Measurements from ENCODE around the gene PDE3A. TPM values are rescaled to one million over a fixed set of nuclear protein-coding genes. Genes with fewer than 3 reads are reported as not detected.
"Not testable (repeated sequence)": the region's sequence is repeated elsewhere in the genome, so short reads cannot be mapped to it uniquely, and the experiment has no call there.

The PDE3A gene
- total and polyA plus RNA-seq, 2 donors: 1.1 to 2.2 TPM

GRCh38 chr12:20384836-20385235 is 16.5 kb downstream of the PDE3A start:
- 95% methylated on average over 6 of the region's 6 CpGs for WGBS
- not testable (repeated sequence) for H3K27me3 ChIP-seq (ENCODE audit: control insufficient read depth in 2 of 2, insufficient read depth in 1 of 2, low read length in 1 of 2); H3K9me3 ChIP-seq (ENCODE audit: control insufficient read depth in 2 of 2, insufficient read depth in 1 of 2, low read length in 1 of 2); H3K4me3 ChIP-seq (ENCODE audit: low read length in 2 of 2); DNase-seq (ENCODE audit: low read depth in 6 of 9, low spot score in 9 of 9); H3K36me3 ChIP-seq (ENCODE audit: control insufficient read depth in 2 of 2, insufficient read depth in 2 of 2, low read length in 1 of 2); H3K4me1 ChIP-seq (ENCODE audit: control insufficient read depth in 2 of 2, insufficient read depth in 2 of 2, low read length in 2 of 2); H3K27ac ChIP-seq (ENCODE audit: low read depth in 1 of 2, low read length in 1 of 2)

GRCh38 chr12:20390846-20391245 is 22.5 kb downstream of the PDE3A start:
- no peaks in the 10 kb centered on the region for H3K4me1 ChIP-seq (ENCODE audit: control insufficient read depth in 2 of 2, insufficient read depth in 2 of 2, low read length in 2 of 2)
- H3K36me3 ChIP-seq (ENCODE audit: control insufficient read depth in 2 of 2, insufficient read depth in 2 of 2, low read length in 1 of 2): no peaks in the 10 kb centered on the region
- 88% methylated on average over 4 of the region's 4 CpGs for WGBS
- H3K27ac ChIP-seq (ENCODE audit: low read depth in 1 of 2, low read length in 1 of 2): no peak overlapping the region
- no peak overlapping the region for H3K4me3 ChIP-seq (ENCODE audit: low read length in 2 of 2)
- no peaks in the 10 kb centered on the region for H3K9me3 ChIP-seq (ENCODE audit: control insufficient read depth in 2 of 2, insufficient read depth in 1 of 2, low read length in 1 of 2)
- no peak for DNase-seq (ENCODE audit: low read depth in 6 of 9, low spot score in 9 of 9)
- no peaks in the 10 kb centered on the region for H3K27me3 ChIP-seq (ENCODE audit: control insufficient read depth in 2 of 2, insufficient read depth in 1 of 2, low read length in 1 of 2)

- no peak overlapping the region for H3K27ac ChIP-seq (ENCODE audit: low read depth in 1 of 2, low read length in 1 of 2)
- no peaks in the 10 kb centered on the region for H3K4me1 ChIP-seq (ENCODE audit: control insufficient read depth in 2 of 2, insufficient read depth in 2 of 2, low read length in 2 of 2)
- H3K4me3 ChIP-seq (ENCODE audit: low read length in 2 of 2): no peak overlapping the region
- no peak for DNase-seq (ENCODE audit: low read depth in 6 of 9, low spot score in 9 of 9)
- H3K9me3 ChIP-seq (ENCODE audit: control insufficient read depth in 2 of 2, insufficient read depth in 1 of 2, low read length in 1 of 2): no peaks in the 10 kb centered on the region
- H3K27me3 ChIP-seq (ENCODE audit: control insufficient read depth in 2 of 2, insufficient read depth in 1 of 2, low read length in 1 of 2): no peaks in the 10 kb centered on the region
- no peaks in the 10 kb centered on the region for H3K36me3 ChIP-seq (ENCODE audit: control insufficient read depth in 2 of 2, insufficient read depth in 2 of 2, low read length in 1 of 2)
Measured at GRCh38 chr12:20392339-20392738, 24.0 kb downstream of the PDE3A start.

- no peaks in the 10 kb centered on the region for H3K9me3 ChIP-seq (ENCODE audit: control insufficient read depth in 2 of 2, insufficient read depth in 1 of 2, low read length in 1 of 2)
- no peak overlapping the region for H3K27ac ChIP-seq (ENCODE audit: low read depth in 1 of 2, low read length in 1 of 2)
- H3K36me3 ChIP-seq (ENCODE audit: control insufficient read depth in 2 of 2, insufficient read depth in 2 of 2, low read length in 1 of 2): no peaks in the 10 kb centered on the region
- no peaks in the 10 kb centered on the region for H3K4me1 ChIP-seq (ENCODE audit: control insufficient read depth in 2 of 2, insufficient read depth in 2 of 2, low read length in 2 of 2)
- no peak overlapping the region for H3K4me3 ChIP-seq (ENCODE audit: low read length in 2 of 2)
- 95% methylated on average over 5 of the region's 5 CpGs for WGBS
- no peaks in the 10 kb centered on the region for H3K27me3 ChIP-seq (ENCODE audit: control insufficient read depth in 2 of 2, insufficient read depth in 1 of 2, low read length in 1 of 2)
- DNase-seq (ENCODE audit: low read depth in 6 of 9, low spot score in 9 of 9): no peak
Measured at GRCh38 chr12:20393707-20394106, 25.4 kb downstream of the PDE3A start.

DNA sequence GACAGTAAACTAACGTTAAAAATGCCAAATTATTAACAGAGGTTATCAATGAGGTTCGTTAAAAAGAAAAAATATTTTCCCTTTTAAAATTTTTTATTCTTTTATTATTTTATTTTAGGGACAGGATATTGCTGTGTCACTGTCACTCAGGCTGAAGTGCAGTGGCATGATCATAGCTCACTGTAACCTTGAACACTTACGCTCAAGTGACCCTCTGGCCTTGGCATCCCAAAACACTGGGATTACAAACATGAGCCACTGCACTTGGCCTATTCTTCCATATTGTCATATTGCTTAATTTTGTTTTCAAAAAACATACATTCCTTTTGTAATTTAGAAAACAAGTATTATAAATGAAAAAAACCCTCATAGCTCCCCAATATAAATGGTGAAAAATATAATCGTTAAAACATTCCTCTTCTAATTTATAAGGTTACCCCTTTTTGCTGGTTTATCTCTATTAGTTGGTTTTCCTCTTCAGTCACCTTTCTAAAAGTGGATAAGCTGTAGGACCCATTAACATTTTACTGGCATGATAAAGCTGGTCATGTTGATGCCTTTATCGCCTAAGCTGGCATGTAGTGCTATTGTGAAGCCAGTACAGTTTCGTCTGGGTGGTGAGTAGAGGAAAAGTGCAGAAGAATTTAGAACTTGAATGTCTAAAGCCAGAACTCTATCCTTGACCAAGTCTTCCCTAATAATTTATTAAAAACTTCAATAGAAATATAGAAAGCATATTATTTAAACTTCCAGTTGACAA is 27.6 kb downstream of the PDE3A start:
- DNase-seq (ENCODE audit: low read depth in 6 of 9, low spot score in 9 of 9): no peak
- no peak overlapping the region for H3K4me3 ChIP-seq (ENCODE audit: low read length in 2 of 2)
- 96% methylated on average over 6 of the region's 6 CpGs for WGBS
- H3K27ac ChIP-seq (ENCODE audit: low read depth in 1 of 2, low read length in 1 of 2): no peak overlapping the region
- H3K27me3 ChIP-seq (ENCODE audit: control insufficient read depth in 2 of 2, insufficient read depth in 1 of 2, low read length in 1 of 2): no peaks in the 10 kb centered on the region
- no peaks in the 10 kb centered on the region for H3K9me3 ChIP-seq (ENCODE audit: control insufficient read depth in 2 of 2, insufficient read depth in 1 of 2, low read length in 1 of 2)
- no peaks in the 10 kb centered on the region for H3K4me1 ChIP-seq (ENCODE audit: control insufficient read depth in 2 of 2, insufficient read depth in 2 of 2, low read length in 2 of 2)
- no peaks in the 10 kb centered on the region for H3K36me3 ChIP-seq (ENCODE audit: control insufficient read depth in 2 of 2, insufficient read depth in 2 of 2, low read length in 1 of 2)

DNA sequence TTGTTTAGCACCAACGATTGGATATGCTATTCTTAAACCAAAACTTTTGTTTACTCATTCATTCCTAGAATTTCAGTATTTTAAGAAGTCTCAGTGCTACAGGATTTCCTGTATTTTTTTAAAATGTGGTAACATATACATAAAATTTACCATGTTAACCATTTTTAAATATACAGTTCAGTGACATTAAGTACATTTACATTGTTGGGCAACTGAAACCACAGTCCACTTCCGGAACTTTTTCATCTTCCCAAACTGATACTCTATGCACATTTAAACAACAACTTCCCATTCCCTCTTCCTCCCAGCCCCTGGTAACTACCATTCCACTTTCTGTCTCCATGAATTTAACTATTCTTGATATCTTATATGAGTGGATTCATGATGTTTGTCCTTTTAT is 30.3 kb downstream of the PDE3A start:
- no peak for DNase-seq (ENCODE audit: low read depth in 6 of 9, low spot score in 9 of 9)
- 6% methylated on average over 2 of the region's 2 CpGs for WGBS
- H3K27ac ChIP-seq (ENCODE audit: low read depth in 1 of 2, low read length in 1 of 2): no peak overlapping the region
- H3K27me3 ChIP-seq (ENCODE audit: control insufficient read depth in 2 of 2, insufficient read depth in 1 of 2, low read length in 1 of 2): no peaks in the 10 kb centered on the region
- no peaks in the 10 kb centered on the region for H3K9me3 ChIP-seq (ENCODE audit: control insufficient read depth in 2 of 2, insufficient read depth in 1 of 2, low read length in 1 of 2)
- H3K36me3 ChIP-seq (ENCODE audit: control insufficient read depth in 2 of 2, insufficient read depth in 2 of 2, low read length in 1 of 2): no peaks in the 10 kb centered on the region
- H3K4me1 ChIP-seq (ENCODE audit: control insufficient read depth in 2 of 2, insufficient read depth in 2 of 2, low read length in 2 of 2): no peaks in the 10 kb centered on the region
- H3K4me3 ChIP-seq (ENCODE audit: low read length in 2 of 2): no peak overlapping the region

DNA sequence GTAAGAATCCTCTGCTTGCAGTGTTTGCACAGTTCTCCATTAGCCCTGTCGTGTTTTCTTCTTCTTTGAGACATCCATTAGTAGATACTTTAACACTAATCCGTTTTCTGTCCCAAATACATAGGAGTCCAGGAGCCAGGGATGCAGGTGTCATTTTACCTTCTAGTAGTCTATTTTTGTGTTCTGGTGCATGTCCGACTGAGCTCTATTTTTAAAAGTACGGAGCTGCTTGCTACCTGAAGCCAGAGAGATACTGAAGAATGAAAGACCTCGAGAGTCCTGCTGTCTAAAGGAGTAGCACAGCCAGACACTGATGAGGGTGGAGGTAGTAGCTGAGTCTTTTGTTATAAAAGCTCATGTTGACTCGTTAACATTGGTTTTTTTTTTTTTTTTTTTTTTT is 31.7 kb downstream of the PDE3A start:
- no peak for DNase-seq (ENCODE audit: low read depth in 6 of 9, low spot score in 9 of 9)
- H3K4me1 ChIP-seq (ENCODE audit: control insufficient read depth in 2 of 2, insufficient read depth in 2 of 2, low read length in 2 of 2): no peaks in the 10 kb centered on the region
- H3K27ac ChIP-seq (ENCODE audit: low read depth in 1 of 2, low read length in 1 of 2): no peak overlapping the region
- no peaks in the 10 kb centered on the region for H3K27me3 ChIP-seq (ENCODE audit: control insufficient read depth in 2 of 2, insufficient read depth in 1 of 2, low read length in 1 of 2)
- H3K9me3 ChIP-seq (ENCODE audit: control insufficient read depth in 2 of 2, insufficient read depth in 1 of 2, low read length in 1 of 2): no peaks in the 10 kb centered on the region
- WGBS: 93% methylated on average over 6 of the region's 6 CpGs
- no peaks in the 10 kb centered on the region for H3K36me3 ChIP-seq (ENCODE audit: control insufficient read depth in 2 of 2, insufficient read depth in 2 of 2, low read length in 1 of 2)
- no peak overlapping the region for H3K4me3 ChIP-seq (ENCODE audit: low read length in 2 of 2)

GRCh38 chr12:20403230-20403629 is 34.9 kb downstream of the PDE3A start:
- no peak overlapping the region for H3K27ac ChIP-seq (ENCODE audit: low read depth in 1 of 2, low read length in 1 of 2)
- no peaks in the 10 kb centered on the region for H3K4me1 ChIP-seq (ENCODE audit: control insufficient read depth in 2 of 2, insufficient read depth in 2 of 2, low read length in 2 of 2)
- H3K36me3 ChIP-seq (ENCODE audit: control insufficient read depth in 2 of 2, insufficient read depth in 2 of 2, low read length in 1 of 2): no peaks in the 10 kb centered on the region
- WGBS: 38% methylated on average over 2 of the region's 2 CpGs
- DNase-seq (ENCODE audit: low read depth in 6 of 9, low spot score in 9 of 9): no peak
- H3K27me3 ChIP-seq (ENCODE audit: control insufficient read depth in 2 of 2, insufficient read depth in 1 of 2, low read length in 1 of 2): no peaks in the 10 kb centered on the region
- no peak overlapping the region for H3K4me3 ChIP-seq (ENCODE audit: low read length in 2 of 2)
- no peaks in the 10 kb centered on the region for H3K9me3 ChIP-seq (ENCODE audit: control insufficient read depth in 2 of 2, insufficient read depth in 1 of 2, low read length in 1 of 2)

DNA sequence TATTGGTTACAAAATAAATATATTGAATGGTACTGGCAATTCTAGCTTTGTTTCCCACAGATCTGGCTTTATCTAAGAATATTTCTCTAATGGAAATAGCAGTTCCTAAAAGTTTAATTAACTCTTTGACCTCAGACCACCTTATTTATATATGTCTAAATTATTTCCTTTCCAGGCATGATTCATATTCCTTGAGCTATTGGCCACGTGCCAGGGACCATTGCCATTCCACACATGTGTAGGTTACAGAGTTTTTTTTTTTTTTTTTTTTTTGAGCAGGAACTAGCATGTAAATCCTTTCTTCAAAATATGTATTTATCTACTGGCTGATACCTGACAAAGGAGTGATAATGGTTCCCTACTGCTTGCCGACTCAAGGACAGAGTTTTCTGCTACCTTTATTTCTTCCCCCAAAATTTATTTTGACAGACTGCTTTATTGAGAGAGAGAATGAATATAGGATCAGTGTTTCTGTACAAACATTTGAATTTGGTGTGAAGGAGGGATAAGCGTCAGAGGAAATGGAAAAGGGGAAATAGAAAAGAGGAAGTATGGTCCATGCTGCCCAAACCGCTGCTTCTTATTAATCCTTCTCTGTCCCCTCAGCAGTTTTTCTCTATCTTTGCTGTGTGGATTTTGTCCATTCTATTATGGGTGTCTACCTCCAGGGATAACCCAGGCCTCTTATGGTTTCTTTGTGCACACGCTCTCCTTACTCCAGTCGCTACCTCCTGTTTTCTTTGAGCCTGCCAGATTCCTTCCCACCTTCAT is 36.4 kb downstream of the PDE3A start:
- H3K4me1 ChIP-seq (ENCODE audit: control insufficient read depth in 2 of 2, insufficient read depth in 2 of 2, low read length in 2 of 2): no peaks in the 10 kb centered on the region
- 28% methylated on average over 6 of the region's 6 CpGs for WGBS
- DNase-seq (ENCODE audit: low read depth in 6 of 9, low spot score in 9 of 9): no peak
- H3K9me3 ChIP-seq (ENCODE audit: control insufficient read depth in 2 of 2, insufficient read depth in 1 of 2, low read length in 1 of 2): no peaks in the 10 kb centered on the region
- H3K27me3 ChIP-seq (ENCODE audit: control insufficient read depth in 2 of 2, insufficient read depth in 1 of 2, low read length in 1 of 2): no peaks in the 10 kb centered on the region
- H3K4me3 ChIP-seq (ENCODE audit: low read length in 2 of 2): no peak overlapping the region
- H3K36me3 ChIP-seq (ENCODE audit: control insufficient read depth in 2 of 2, insufficient read depth in 2 of 2, low read length in 1 of 2): no peaks in the 10 kb centered on the region
- no peak overlapping the region for H3K27ac ChIP-seq (ENCODE audit: low read depth in 1 of 2, low read length in 1 of 2)

Data from thymus (tissue), 11 donors.